ENCODE results near the gene MEF2D.

The MEF2D gene

DNA sequence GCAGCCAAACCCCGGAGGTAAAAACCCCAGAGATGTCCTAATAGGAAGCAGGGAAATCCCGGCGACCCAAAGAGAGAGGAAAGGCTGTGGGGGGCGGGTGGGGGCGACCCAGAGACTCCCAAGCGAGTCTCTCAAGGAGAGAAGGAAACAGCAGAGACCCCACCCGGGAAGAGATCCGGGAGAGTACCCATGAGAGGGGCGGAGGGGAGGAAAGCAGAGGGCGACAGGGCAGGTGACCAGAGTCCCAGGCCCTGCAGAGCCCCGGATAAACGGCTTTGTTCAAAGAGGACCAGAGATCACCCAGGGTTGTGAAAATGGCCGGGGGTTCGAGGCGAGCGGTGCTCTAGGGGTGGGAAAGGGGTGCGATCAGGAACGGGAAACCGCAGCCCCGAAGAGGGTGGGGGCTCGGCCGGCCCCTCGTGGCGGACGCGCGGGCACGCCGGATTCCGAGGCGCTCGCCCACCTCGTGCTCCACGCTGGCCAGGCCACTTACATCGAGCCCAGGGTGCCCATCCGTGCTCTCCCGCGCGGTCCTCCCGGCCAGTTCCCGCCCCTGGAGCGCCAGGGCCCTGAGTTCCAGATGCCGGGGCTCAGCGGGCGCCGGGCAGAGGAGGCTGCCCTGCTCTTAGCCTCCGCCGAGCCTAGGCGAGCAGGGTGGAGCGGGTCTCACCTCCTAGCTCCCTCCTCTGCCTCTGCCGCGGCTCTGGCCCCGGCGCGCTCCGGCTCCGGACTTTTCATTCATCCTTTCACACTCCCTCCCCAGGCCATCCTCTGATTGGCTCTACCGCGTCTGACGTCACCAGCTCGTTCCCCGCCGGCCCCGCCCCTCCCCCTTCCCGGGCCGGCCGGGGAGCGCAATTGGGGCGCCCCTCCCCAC lies 79.3 kb downstream of the MEF2D start:
- peaks cover 32% of the 10 kb centered on the region for H3K4me1 Mint-ChIP-seq (ENCODE audit: low read depth)
- H3K36me3 Mint-ChIP-seq (ENCODE audit: low read depth) = no peaks in the 10 kb centered on the region

DNA sequence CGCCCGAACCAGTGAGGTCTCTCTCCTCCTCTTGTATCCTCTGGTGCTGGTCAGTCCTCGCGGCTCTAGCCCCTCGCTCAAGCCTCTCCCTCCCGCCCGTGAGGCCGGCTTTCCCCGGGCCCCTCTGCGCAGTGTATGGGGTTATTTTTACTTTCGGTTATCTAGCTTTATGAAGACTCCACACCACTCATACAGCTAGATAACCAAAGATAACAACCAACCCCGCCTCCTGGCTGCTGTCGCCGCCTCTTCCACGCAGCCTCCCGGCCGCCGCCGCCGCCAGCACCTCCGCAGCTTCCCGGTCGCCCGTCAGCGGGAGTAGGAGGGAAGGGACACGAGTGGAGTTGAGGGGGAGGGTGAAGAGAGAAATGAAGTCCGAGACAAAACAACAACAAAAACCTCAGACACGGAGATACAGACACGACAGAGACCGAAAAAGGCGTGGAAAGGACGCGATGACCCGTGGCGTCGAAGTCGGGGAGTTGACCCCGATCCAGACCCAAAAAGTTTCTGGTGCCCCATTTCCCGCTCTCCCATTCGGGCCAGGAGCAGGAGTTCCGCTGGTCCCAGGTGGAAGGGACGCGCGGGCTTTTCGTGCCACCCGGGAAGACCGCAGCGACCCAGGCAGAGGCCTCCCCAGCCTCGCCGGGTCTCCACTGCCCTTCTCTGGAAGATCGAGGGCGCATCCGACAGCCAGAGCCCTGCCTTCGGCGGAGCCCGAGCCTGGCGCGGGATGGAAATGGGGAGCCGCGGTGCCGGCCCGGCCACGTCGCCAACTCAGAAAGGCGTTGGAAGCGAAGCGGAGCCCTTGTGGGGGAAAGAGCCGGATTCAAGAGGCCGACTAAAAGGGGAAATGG lies 80.1 kb downstream of the MEF2D start:
- H3K4me1 Mint-ChIP-seq (ENCODE audit: low read depth) = peaks cover 32% of the 10 kb centered on the region
- peak overlapping the region; percentile 69 for H3K27ac Mint-ChIP-seq
- H3K36me3 Mint-ChIP-seq (ENCODE audit: low read depth) = no peaks in the 10 kb centered on the region
- H3K4me3 Mint-ChIP-seq = peak overlapping the region; percentile 85
- H3K27me3 Mint-ChIP-seq = peaks cover 86% of the 10 kb centered on the region
- H3K9me3 Mint-ChIP-seq = no peaks in the 10 kb centered on the region

More for the DNA sequence above, 79.3 kb downstream of the MEF2D start:
- Mint-ChIP-seq H3K9me3 (no peaks in the 10 kb centered on the region), H3K4me3 (peak overlapping the region; percentile 85), H3K27me3 (peaks cover 92% of the 10 kb centered on the region), H3K27ac (peak overlapping the region; percentile 31)

DNA sequence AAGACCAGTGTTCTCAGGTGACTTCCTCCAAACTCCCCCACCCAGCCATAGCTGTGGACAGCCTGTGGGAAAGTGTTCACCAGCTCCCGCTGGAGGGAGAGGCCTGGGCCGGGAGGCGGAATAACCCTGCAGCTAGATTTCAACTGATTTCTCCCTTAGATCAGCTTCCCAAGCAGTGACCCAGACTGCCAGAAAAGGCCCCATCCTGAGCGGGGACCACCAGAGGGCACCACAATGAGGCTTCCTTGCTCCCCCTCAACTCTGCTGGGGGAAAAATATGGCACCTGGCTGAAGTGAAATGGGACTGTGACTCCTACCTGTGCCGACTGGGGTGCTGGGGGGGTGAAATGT lies 80.7 kb downstream of the MEF2D start:
- Mint-ChIP-seq H3K36me3 (ENCODE audit: low read depth) (no peaks in the 10 kb centered on the region), H3K4me3 (peak overlapping the region; percentile 85), H3K9me3 (no peaks in the 10 kb centered on the region), H3K4me1 (ENCODE audit: low read depth) (peaks cover 32% of the 10 kb centered on the region), H3K27ac (peak overlapping the region; percentile 69), H3K27me3 (peaks cover 88% of the 10 kb centered on the region)

DNA sequence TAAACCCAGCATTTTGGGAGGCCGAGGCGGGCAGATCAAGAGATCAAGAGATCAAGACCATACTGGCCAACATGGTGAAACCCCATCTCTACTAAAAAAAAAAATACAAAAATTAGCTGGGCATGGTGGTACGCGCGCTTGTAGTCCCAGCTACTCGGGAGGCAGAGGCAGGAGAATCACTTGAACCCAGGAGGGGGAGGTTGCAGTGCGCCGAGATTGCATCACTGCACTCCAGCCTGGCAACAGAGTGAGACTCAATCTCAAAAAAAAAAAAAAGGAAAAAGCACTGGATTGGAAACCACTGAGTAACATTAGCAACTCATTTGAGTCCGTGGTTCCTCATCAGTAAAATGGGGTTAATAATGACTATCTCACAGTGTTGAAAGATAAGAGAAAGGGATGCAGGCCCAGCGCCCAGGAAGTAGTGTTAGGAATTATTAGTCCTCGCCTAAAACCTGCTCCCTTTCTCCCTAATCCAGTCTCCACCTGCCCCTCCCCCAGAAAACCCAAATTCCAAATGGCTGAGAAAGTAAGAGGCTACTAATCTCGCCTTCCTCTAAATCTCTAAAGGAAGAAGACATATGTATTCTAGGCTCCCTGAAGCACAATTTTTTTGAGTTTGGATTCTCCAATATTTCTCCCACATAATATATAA lies 82.0 kb downstream of the MEF2D start:
- Mint-ChIP-seq H3K27ac (no peak overlapping the region), H3K9me3 (no peaks in the 10 kb centered on the region), H3K4me1 (ENCODE audit: low read depth) (peaks cover 32% of the 10 kb centered on the region), H3K36me3 (ENCODE audit: low read depth) (no peaks in the 10 kb centered on the region), H3K4me3 (no peak overlapping the region), H3K27me3 (peaks cover 86% of the 10 kb centered on the region)

DNA sequence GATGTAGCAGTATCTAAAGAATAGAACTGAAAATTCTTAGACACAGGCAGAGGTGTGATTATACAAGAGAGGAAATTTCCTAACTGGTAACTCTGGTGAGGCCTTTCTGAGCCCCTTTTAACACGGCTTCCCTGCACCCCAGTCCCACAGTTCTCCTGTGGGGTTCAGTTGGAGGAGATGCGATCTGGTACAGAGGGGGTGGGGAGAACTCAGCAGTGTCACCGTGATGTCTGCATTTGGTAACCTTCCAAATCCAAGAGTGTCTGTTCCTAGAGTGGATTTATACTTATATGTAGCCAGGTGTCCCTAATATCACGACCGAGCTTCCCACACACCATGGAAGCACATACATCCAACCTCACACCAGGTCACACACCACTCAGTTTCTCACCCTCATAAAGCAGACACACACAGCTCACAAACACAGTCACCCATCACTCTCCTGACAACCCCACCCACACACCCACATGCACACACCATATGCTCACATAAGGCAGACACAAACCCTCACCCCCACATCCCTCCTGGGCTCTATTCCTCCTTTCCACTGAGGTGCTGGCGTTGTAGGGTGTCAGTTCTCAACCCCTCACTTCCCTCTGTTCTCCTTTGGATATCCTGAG lies 83.1 kb downstream of the MEF2D start:
- H3K27me3 Mint-ChIP-seq = peaks cover 79% of the 10 kb centered on the region
- no peak overlapping the region for H3K27ac Mint-ChIP-seq
- no peak overlapping the region for H3K4me3 Mint-ChIP-seq
- no peaks in the 10 kb centered on the region for H3K36me3 Mint-ChIP-seq (ENCODE audit: low read depth)
- peaks cover 28% of the 10 kb centered on the region for H3K4me1 Mint-ChIP-seq (ENCODE audit: low read depth)
- no peaks in the 10 kb centered on the region for H3K9me3 Mint-ChIP-seq

DNA sequence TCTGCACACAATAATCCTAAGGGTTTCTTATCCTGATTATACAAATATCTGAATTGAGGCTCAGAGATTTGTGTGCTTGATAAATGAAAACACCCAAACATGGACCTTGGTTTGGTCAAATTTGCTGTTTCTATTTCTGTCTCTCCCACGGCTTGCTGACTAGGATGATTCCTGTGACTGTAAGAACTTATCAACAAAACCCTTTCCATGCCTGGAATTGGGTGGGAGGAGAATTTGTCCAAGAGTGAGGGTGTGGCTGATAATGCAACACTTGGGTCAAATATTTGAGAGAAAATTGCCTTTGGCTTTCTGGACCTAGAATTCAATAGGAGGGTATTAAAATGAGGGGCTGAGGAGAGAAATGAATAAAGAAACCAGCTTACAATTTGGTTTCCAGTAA lies 83.6 kb downstream of the MEF2D start:
- no peak overlapping the region for H3K27ac Mint-ChIP-seq
- H3K4me3 Mint-ChIP-seq = no peak overlapping the region
- peaks cover 22% of the 10 kb centered on the region for H3K4me1 Mint-ChIP-seq (ENCODE audit: low read depth)
- H3K36me3 Mint-ChIP-seq (ENCODE audit: low read depth) = no peaks in the 10 kb centered on the region
- no peaks in the 10 kb centered on the region for H3K9me3 Mint-ChIP-seq
- H3K27me3 Mint-ChIP-seq = peaks cover 74% of the 10 kb centered on the region

DNA sequence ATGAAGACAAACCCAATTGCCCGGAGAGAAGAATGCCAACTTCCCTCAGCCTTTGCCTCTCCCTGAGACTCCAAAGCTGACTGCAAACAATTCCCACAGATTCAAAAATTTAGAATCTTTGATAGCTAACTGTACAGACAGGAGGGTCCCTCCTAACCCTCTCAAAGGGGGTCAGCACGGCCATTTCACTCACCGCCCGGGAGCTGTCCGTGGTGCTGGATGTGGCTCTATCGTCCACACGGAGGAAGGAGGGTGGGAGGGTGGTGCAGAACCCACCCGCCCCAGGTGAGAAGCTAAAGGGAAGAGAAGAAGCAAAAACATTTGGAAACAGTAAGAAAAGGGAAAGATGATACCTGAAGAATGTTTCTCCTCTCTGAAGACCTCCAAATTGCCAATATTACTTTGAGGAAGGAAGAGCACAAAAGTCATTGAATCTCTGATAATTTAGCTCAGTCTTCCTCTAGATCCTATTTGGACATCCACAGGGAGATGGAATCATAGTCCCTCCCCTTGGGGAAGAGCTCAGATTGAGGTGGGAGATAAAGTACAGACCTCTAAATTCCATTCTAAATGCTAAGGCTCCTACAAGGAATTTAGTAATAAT lies 86.0 kb downstream of the MEF2D start:
- Mint-ChIP-seq H3K4me3 (no peak overlapping the region), H3K4me1 (ENCODE audit: low read depth) (peaks cover 1% of the 10 kb centered on the region), H3K27me3 (peaks cover 66% of the 10 kb centered on the region), H3K27ac (no peak overlapping the region), H3K36me3 (ENCODE audit: low read depth) (no peaks in the 10 kb centered on the region), H3K9me3 (no peaks in the 10 kb centered on the region)
